HG03139 (cell line): ENCODE data around the gene GNPAT.
"Not testable (repeated sequence)": the region's sequence is repeated elsewhere in the genome, so short reads cannot be mapped to it uniquely, and the experiment has no call there.

Experiments
- ATAC-seq: cut with Tn5 transposase; IDR thresholded peaks from one replicate; pipeline ENCODE4 v1.9.1; 2021; ENCODE audit not compliant: unreplicated experiment

GNPAT gene

GRCh38 chr1:231212301-231212700 is 28.7 kb upstream of the GNPAT start:
- not testable (repeated sequence) for ATAC-seq

DNA sequence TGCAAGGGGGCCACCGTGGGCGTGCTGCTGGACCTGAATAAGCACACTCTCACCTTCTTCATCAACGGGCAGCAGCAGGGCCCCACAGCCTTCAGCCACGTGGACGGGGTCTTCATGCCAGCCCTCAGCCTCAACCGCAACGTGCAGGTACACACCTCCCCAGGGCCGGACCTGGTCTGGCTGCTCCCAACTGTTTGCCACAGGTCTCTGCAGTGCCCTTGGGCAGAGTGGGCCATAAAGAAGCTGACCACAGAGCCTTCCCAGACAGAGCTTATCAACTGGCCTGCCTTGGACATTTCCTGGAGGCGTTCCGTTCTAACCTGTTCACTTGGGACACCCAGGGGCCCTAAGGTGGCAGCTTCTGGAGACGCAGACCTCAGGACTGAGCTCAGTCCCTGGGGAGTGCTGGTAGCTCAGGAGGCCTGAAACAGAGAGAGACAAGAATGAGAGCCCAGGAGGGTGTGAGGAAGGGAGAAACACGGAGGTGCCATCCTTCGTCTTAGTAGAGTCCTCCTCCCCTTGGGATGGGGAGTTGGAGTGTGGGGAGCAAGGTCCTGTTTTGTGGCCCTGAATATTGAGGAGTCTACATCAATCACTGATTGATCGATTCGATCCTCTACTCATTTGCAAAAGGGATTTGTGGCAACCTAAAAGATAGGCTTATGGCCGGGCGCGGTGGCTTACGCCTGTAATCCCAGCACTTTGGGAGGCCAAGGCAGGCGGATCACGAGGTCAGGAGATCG is 27.0 kb upstream of the GNPAT start:
- no peak for ATAC-seq

- ATAC-seq = no peak
These were observed 25.9 kb upstream of the GNPAT start for GRCh38 chr1:231214918-231215680.

DNA sequence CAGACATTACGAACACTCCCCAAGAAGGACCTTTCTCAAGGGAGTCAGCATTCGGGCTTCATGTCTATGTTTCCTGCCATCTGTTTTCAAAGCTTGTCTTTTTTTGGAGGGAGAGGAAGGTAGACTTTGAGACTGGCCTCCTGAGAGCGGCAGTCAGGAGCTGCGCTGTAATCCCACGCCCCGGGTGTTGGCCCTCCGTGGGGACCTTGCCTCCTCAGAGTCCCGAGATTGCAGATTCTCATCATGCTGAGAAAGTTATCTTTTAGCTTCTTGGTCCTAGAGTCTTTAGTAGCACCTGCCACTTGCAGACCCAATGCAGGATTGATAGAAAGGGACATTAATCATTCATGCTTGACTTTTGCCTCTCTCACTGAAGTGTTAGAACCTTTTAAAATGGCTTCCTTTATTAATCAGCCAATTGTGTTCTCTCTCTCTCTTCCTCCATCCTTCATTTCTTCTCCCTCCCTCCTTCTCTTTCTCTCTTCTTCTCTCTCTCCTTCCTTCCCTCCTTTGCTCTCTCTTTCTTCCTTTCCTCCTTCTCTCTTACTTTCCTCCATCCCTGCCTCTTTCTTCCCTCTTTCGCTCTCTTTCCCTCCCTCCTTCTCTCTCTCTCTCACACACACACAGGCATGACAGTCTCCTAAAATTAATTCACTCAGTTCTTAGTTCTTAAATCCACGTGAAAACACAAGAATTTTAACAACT is 25.2 kb upstream of the GNPAT start:
- ATAC-seq = no peak

DNA sequence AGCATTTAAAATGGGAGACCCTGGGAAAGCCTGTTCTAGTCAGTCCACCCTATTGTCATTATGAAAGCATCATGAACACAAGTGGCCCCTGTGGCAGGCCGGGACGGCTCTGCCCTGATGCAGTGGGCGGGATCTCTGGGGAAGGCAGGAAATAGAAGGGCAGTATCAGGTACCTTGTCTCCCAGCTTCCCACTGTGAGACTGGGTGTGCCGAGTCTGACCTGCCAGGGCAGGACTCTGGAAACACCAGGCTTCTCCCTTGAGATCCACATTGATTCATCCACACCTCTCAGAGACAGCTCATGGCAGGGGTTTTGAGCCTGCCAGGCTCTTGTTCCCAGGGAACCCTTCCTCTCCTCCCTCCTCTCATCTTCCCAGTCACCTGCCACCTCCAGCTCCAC is 24.5 kb upstream of the GNPAT start:
- ATAC-seq = no peak

DNA sequence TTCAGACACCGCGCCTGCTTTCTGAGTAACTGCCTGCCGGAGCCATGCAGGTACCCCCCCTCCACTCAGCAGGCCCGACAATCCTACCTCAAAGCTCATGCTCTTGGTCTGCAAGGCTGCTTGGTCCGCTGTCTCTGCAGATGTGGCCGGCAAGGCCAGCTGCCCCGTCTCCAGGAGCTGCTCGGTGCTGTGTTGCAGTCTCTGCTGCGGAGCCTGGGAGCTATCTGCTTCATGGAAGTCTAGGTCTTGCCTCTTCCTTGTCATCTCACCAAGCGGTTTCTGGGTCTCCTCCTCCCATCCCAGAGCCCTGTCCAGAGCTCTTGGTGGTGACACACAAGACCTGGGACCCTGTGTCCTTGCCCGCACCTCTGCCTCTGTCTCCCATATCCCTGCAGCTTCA is 24.0 kb upstream of the GNPAT start:
- ATAC-seq = no peak

- ATAC-seq = no peak
These were observed 22.9 kb upstream of the GNPAT start for GRCh38 chr1:231218078-231218477.

GRCh38 chr1:231219422-231220401 is 21.3 kb upstream of the GNPAT start:
- no peak for ATAC-seq

DNA sequence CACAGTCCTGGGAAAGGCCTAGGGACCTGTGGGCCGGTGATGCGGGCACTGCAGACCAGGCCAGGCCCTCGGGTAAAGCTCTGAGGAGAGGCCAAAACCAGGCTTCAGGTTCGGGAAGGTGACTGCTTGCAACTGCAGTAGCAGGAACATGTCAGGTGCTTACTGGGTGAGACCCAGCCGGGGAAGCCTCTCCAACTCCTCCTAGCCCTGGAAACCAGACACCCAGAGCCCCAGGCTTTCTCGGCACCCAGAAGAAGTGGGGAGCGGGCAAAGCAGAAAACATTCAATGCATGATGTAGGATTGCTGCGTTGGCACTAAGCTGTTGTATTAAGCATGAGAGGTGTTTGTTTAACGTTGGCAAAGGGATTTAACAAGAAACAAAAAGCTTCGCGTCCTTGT is 20.2 kb upstream of the GNPAT start:
- ATAC-seq = no peak

GRCh38 chr1:231226156-231226555 is 14.9 kb upstream of the GNPAT start:
- no peak for ATAC-seq

DNA sequence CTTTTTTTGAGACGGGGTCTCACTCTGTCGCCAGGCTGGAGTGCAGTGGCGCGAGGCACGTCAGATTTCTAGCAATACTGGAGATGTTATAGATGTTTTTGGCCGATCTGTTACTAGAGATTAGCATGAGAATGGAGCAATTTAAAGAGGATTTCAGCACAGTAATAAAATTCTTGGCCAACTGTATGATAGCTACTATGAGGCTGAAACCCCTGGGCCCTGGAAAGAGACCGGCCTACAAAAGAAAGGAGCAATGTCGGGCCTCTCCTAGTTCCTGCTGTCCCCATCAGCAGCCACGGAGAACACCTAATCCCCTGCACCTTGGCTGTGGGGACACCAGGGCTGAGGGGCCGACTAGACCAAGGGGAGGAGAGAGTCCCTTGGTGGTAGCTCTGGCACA is 9.5 kb upstream of the GNPAT start:
- no peak for ATAC-seq

DNA sequence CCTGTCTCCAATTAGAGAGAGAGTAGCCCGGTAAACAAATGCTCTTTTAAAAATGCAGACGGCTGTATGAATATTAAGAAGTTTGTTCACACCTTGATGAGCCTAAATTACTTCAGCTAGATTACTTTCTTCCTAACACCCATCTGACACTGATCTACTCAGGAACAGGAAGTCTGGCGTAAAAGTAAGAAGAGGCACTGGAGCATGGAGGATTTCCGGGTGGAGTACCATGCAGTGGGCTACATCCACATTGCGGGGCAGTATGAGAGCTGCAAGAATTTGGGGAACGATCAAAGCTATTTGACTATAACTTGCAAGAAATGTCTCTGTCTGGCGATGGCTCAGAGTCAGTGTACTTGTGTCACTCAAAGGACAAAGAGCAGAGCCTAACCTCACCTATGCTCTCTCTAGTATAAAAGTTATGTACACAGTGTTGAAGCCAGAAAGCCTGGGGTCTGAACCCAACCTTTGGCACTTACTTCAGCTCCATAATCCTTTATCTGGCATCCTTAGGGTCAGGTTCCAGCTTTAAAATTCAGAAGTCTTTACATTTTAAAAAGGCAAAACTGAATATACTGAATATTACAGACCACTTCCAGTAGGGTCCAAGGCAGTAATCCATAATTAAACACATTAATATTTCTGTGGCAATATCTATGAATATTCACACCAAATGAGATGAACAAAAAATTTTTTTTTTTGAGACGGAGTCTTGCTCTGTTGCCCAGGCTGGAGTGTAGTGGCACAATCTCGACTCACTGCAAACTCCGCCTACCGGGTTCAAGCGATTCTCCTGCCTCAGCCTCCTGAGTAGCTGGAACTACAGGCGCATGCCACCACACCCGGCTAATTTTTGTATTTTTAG is 7.9 kb upstream of the GNPAT start:
- ATAC-seq = no peak

DNA sequence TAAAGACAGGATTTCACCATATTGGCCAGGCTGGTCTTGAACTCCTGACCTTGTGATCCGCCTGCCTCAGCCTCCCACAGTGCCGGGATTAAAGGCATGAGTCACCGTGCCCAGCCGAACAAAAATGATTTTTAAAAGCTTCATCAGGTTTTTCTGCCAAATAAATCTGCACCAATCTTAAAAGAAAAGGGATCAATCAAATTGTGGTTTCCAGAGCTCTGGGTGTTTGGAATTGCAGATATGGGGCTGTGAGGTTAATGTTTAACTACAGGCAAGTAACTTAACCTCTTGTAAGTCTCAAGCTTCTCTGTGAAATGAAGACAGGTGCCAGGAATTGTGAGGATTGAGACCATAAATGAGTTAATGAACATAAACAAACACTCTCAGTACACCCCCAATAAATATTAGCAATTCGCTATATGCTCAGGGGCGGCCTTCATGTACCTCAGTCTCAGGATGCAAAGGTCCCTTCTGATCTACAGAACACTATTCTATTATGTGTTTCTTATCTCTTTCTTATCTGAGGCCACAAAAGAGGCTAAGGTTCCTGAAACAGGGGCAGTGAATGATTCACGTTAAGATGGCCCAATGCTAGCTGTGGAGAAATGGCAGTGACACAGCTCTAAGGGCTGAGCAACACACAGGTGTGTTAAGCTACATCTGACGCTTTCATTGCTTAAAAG is 7.1 kb upstream of the GNPAT start:
- no peak for ATAC-seq

GRCh38 chr1:231234506-231234905 is 6.5 kb upstream of the GNPAT start:
- no peak for ATAC-seq

DNA sequence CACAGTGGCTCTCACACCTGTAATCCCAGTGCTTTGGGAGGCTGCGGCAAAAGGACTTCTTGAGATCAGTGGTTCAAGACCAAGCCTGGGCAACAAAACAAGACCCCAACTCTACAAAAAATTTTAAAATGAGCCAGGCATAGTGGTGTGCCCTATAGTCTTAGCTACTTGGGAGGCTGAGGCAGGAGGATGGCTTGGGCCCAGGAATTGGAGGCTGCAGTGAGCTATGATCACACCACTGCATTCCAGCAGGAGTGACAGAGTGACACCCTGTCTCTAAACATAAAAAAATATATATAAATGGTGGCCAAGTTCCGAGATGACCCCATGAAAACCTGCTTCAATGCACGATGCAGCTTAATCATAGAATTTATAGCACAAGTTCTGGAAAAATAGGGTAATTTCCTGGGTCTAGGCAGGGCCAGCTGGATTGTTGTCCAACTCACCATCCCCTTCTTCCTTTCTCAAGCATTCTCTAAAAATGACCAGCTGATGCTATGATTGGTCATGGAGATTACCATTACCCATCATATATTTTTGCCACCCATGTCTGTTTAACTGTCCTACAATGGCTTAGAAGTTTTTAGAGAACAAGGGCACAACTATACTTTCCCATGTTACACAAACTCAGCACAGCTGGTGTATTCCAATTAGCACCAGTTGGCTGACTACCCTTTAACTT is 5.3 kb upstream of the GNPAT start:
- ATAC-seq = no peak

DNA sequence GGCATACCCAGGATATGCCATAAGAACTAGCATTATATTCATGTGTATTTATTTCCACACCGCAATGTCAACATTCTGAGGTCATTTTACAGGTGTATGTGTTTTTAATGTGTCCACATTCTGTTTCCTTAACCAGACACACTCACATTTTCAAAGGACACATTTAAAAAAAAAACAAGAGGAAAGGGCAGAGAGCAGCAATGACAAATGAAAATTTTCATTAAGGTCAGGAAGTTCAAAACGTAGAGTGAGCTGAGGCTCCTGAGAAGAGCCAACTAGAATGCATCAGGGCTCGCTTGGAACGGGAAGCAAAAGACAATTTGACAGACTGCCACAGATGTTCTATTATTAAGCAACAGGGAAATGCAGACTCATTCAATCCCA is 4.8 kb upstream of the GNPAT start:
- ATAC-seq = no peak

DNA sequence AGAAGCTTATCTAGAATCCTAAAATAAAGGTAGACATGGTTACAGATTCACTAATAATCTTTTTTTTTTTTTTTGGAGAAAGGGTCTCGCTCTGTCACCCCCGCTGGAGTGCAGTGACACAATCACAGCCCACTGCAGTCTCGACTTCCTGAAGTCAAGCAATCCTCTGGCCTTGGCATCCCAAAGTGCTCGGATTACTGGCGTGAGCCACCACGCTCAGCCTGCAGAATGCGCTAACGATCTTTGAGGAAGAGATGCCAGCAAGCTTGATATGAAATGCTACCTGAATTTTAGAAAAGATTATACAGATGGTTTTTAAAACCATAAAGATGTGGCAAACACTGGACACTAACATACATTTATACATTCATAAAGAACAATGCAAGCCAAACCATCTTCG is 4.1 kb upstream of the GNPAT start:
- no peak for ATAC-seq

DNA sequence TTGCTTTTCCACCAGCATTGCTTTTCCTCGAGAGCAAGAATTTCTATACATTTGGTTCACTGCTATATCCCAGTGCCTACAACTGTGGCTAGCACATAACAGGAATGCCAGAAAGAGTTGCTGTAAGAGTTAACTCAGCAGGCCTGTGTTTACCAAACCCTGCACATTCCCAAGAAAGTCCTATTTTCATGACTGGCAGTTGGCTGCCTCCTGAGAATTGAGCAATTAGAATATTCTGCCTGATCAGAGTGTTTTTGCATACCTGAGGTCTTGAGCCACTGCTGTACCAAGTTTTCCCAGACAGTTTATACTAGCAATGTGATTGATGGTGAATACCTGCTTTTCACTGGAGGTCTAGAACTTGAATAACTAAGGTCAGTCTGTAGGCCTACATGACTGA is 2.7 kb upstream of the GNPAT start:
- ATAC-seq = no peak

GRCh38 chr1:231240531-231240882 is 505 bp upstream of the GNPAT start:
- no peak for ATAC-seq
